Stimulated activated CD4-positive, alpha-beta T cell treated with anti-CD3 and anti-CD28 coated beads, Interleukin-15, amount 100 ng/mL, for 48 hours (primary cell): ENCODE results near the gene KRTAP23-1.

Experiments used
- DNase-seq, 2 donors: peaks; one replicate each; pipeline ENCODE4 v3.0.0-alpha.2; 2020; ENCODE audit warnings: low read depth in 2 of 2

Gene KRTAP23-1, protein sequence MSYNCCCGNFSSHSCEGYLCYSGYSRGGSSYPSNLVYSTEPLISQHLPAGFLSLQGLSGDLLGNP

GRCh38 chr21:30348506-30348905 is at the start of gene KRTAP23-1:
Gene KRTAP23-1 (minus strand): TSS chr21:30348606. CDS start chr21:30348606, 0 bp downstream.
- DNase-seq = no peak

GRCh38 chr21:30395731-30396130 is 47.3 kb upstream of the KRTAP23-1 start, which contains the start of gene KRTAP13-1:
Gene KRTAP13-1 (plus strand): TSS chr21:30396031. CDS start chr21:30396087, 56 bp downstream.
- no peak for DNase-seq

DNA sequence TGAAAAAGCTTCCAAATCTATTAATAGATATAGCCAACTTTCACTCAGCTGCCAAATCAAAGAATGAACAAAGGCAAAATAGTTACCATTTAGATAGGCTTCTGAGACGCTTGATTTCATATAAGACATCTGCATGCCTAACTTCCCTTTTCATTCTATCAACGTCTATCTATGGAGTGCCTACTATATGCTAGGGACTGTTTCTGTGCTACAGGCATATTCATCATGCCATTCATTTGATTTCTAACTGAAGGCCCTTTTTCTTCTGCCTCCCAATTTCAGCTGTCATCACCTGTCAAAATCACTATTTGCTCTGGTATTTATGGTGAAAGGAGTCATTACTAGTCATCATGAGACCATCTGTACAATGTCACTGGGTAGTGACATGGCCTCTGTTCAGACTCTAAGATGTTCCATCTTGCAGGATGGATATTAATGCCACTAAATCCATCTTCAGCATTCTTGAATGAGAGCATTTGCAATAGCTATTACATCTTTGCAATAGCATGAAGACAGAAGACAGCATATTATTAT is 43.2 kb upstream of the KRTAP23-1 start:
- no peak for DNase-seq

DNA sequence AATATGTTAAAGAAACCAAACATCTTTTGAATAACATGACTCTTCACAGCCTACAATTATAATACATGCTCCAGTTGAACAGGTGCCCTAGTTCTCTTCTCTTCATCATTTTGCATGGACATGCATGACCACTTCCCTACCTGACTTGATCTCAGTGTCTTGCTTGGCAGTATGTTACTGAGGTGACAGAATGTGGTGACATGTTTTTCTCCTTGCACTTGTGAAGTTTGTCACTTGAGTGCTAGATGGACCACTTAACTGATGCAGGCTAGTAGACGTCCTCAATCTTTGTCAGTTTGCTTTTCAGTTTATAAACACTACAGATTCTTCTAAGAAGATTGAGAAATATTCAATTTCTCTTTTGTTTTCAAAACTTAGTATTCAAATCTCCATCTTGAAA is 33.8 kb upstream of the KRTAP23-1 start:
- DNase-seq = no peak

GRCh38 chr21:30372139-30372770 is 23.8 kb upstream of the KRTAP23-1 start, which contains the start of gene KRTAP13-2:
Gene KRTAP13-2 (minus strand): TSS chr21:30372271. CDS start chr21:30372213, 58 bp downstream.
- DNase-seq = no peak

DNA sequence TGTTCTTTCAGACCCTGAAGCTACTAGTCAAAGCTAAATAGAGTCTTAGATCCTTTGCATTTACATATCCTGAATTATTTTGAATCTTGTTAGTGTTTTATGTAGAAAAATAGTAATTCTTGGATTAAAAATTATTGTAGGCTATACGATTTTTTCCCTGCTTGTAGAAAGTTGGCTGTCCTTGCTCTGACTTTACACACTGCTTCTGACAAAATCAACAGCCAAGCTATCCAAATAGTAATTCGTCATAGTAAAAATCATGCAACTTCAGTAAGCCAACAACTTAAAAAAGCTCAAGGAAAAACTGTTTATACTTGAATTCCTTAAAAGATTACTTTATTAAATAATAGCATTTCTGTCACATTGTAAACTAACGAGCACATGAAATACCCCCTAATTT is 7.5 kb upstream of the KRTAP23-1 start:
- no peak for DNase-seq

- DNase-seq = no peak
These were observed 6.1 kb upstream of the KRTAP23-1 start for GRCh38 chr21:30354308-30355005.

DNA sequence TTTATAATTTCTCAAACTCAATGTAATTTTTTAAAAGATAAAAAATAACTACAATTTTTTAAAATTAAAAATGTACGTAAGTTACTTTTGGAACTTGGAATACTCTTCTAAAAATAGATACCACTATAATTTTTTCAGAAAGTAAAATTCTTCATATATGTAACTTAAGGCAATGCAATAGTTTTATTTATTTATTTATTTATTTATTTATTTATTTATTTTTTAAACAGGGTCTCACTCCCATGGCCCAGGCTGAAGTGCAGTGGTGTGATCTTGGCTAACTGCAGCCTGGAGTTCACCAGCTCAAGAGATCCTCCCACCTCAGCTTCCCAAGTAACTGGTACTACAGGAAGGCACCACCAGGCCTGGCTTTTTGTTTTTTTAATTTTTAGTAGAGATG is 3.1 kb upstream of the KRTAP23-1 start:
- DNase-seq = no peak

- DNase-seq = no peak
These were observed 1.2 kb upstream of the KRTAP23-1 start for GRCh38 chr21:30349572-30349971.

DNA sequence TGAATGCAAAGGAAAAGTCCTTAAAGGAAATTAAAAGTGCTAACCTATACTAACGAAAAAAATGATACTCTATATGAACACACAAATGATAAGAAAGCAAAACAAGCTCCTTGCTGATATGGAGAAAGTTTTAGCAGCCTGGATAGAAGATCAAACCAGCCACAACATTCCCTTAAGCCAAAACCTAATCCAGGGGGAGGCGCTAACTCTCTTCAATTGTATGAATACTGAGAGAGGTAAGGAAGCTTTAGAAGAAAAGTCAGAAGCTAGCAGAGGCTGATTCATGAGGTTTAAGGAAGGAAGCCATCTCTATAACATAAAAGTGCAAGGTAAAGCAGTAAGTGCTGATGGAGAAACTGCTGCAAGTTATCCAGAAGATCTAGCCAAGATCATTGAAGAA is 3.4 kb downstream of the KRTAP23-1 start:
- no peak for DNase-seq

DNA sequence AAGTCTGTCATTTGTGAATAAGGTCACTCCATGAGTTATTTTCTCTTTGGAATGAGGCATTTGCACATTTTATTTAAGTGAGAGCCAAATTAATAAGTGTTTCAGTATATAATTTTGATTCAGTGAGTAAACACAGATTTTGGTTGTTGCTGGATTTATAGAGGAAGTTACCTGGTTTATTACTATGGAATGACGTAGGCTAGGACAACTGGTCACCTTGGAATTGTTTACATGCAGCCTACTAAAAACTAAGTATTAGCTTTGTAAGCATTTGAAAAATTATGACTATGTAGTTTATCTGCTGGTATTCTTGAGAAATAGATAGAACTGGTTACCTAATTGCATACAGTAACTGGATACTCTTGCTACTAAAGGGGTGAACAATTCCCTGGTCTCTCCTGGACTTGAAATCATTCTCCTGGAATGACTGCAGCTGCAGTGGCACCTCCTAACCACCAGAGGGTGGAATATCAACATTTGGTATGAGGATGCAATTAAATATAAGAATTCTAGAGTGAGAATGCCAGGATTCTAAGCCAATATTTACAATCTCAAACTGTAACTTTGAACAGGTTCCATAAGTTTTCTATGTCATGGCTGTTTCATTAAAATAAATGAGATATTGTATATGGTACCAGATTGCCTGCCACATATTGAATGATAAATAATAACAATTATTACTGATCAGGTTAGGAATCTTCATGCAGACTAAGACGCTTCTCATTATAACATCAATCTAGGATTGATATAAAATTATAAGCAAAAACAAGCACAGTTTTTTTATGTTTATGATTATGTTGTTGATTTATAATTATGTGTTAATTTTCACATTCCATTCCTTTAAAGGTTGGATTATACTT is 7.5 kb downstream of the KRTAP23-1 start:
- peak in 1 of 2 donors; percentile 7 for DNase-seq

GRCh38 chr21:30338717-30339116 is 9.7 kb downstream of the KRTAP23-1 start:
- no peak for DNase-seq

- DNase-seq = no peak
These were observed 10.6 kb downstream of the KRTAP23-1 start for GRCh38 chr21:30337772-30338171.

DNA sequence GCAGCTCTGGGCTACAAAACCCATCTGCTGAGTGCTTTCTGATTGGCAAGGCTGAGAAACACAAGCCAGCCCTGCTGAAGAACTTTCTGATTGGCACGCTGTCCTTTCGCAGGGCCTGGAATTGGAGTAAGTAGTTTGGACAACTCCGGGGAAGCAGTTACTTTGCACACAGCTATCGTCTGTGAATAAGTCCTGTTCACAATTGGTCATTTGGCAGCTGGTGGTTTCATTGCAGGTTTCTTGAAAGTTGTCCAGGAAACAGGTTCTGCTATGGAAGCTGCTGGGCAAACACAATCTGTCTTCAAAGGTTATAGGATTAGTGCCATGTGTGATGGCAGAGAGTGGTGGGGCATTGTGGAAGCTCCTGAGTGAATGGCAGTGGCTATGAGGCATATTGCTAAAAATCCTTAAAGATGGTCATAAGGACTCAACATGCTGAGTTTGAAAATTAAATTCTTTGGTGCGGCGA is 11.1 kb downstream of the KRTAP23-1 start, which contains the start of gene KRTAP27-1:
KRTAP27-1 (minus strand) TSS at position 419 of the 469 bp plus-strand sequence; CDS start at position 393, 26 bp downstream.
- DNase-seq = no peak

DNA sequence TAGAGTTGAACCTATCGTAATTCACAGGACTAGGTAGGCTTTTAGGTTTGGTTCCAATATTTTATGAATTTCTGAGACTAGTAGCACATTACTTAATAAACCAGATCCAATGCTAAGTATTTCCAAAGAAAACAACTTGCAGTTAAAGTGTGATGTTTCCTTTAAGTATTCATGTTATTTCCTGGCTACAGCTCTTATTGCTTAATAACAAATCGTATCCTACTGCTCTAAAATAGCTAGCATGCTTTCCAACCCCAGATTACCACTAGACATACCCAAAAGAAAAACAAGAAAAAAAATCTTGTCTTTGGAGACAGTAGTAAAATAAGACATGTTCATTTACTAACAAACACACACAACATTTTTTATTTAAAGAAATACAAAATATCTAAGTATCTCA is 11.8 kb downstream of the KRTAP23-1 start:
- no peak for DNase-seq

- no peak for DNase-seq
These were observed 14.7 kb downstream of the KRTAP23-1 start for GRCh38 chr21:30333736-30334135.

- DNase-seq = no peak
These were observed 15.7 kb downstream of the KRTAP23-1 start for GRCh38 chr21:30332681-30333080.

DNA sequence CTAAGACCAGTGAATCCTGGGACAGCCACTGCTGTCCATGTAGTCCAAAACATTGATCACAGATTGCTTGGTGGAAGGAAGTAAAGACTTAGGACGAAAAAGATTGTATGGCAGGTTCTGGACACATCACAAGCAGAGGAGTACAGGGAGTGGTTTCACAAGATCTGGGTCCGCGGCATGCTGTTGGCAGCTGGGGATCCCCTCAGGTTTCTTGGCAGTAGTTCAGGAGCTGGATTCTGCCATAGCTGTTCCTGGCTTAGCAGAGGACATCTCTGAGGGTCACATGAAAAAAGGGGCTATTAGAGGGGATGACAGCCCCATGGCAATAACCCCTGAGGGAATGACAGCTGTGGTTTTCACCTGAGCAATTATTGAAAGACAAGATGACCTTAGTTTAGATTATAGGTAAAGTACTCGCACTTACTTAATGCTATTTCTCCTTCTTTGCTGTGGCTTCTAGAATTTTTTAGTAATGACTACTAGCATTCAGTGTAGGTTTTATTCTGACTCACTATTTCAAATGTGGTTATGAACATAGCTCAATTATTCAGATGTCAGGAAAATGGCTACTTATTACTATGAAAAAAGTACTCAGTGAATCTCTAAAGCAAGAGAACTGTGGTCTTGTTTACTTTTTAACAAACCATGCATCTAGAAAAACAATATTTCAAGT is 19.1 kb downstream of the KRTAP23-1 start:
- DNase-seq = no peak

DNA sequence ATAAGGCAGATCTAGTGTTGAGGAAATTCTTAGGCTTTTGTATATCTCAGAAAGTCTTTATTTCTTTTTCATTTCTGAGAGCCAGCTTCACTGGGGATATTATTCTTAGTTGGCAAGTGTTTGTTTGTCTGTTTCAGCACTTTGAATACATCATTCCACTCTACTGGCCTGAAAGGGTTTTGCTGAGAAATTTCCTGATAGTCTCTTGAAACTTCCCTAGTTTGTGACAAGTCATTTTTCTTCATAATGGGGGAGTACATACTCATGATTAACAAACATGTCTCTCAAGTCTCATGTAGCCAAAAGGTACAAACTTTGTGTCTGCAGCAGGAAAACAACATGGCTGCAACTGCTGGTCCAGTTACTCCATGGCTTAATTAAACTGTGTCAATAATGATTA is 22.0 kb downstream of the KRTAP23-1 start:
- no peak for DNase-seq

DNA sequence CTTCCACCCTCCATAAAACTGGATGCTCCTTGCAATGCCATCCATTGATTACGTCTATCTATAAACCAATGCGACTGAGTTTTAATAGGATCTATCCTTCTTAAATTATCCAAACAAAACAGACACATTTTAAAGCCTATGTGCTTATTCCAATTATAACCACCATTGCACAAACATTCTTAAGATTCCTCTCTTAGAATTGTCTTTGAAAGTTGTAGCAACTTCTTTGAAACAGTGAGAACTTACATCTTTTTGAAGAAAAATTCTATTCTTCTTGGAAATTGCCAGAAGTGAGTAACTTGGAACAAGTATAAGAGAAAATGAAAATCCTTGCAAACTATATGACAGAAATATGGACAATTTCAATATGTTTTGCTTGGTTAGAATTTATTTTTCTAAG is 28.2 kb downstream of the KRTAP23-1 start, which contains the start of gene KRTAP26-1:
KRTAP26-1 (minus strand) TSS at position 101 of the 400 bp plus-strand sequence. CDS start 280 bp downstream, outside the sequence.
- no peak for DNase-seq

DNA sequence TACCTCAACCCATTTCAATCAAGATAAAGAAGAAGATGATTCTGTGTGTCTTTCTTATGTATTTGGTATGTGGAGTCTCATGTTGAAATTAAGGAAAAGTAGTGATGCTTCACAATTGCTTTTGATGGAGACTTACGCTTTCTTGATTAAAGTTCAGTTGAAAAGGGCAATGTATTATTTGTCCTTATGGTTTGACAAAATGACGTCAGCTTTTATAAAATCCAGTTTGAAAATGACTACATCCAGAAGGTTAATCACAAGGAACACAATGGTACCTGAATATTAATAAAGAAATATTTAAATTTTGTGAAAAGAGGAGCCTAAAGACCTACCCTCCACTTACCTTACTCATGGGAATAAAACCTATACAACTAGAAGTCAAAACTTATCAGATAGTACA is 32.7 kb downstream of the KRTAP23-1 start:
- no peak for DNase-seq
